K562 (cell line): Measurements from ENCODE around the gene JUN. TPM values are rescaled to one million over a fixed set of nuclear protein-coding genes. Genes with fewer than 3 reads are reported as not detected.

ENCODE experiments used
- ATAC-seq: fragments of 200-7000 bp; cut with Tn5 transposase; 3 replicates; pipeline ENCODE4 v1.9.1; 2020; ENCODE audit warnings: moderate library complexity
- BruUV-seq: library from RNA; stranded (reverse); fragments of 400-500 nt; replicated peaks from 2 replicates; lab custom pipeline; 2021; lab: Mats Ljungman, UMichigan
- CTCF ChIA-PET: fragments of 300-600 bp; formaldehyde crosslinking; extraction: SDS; loops from one replicate; lab custom pipeline; 2021; ENCODE audit warnings: low intra/inter-chr PET ratio; lab: Yijun Ruan, JAX
- POLR2A ChIA-PET: fragments of 300-600, 350-650 bp; sonication (Branson Sonifier 250); formaldehyde crosslinking; extraction: SDS; loops from one replicate; lab custom pipeline; 2021; ENCODE audit warnings: antibody characterized with exemption, inconsistent platforms; lab: Yijun Ruan, JAX
- DNase-seq, 4 experiments: peaks; one replicate each; pipeline versions ENCODE4 v3.0.0 to v3.0.0-alpha.2; 2011 to 2018; ENCODE audit warnings: low spot score in 3 of 4, mixed read lengths in 3 of 4; ENCODE audit errors: extremely low read depth in 1 of 4
- FAIRE-seq: peaks from 2 replicates; lab custom pipeline; 2011; peaks lifted over from hg19 to GRCh38; lab: Jason Lieb, UNC
- H2AFZ ChIP-seq: 2 replicates; pipeline ENCODE4 v1.6.0; 2011; ENCODE audit warnings: low read depth, low read length, control low read depth, inconsistent platforms
- H3K27ac ChIP-seq: fragments of 200-600 bp; 3 replicates; pipeline ENCODE4 v1.8.0; 2011; ENCODE audit warnings: low read depth, mild to moderate bottlenecking, control low read depth, inconsistent platforms, low read length, moderate library complexity, mixed read lengths; ENCODE audit errors: extremely low read depth
- H3K27me3 ChIP-seq, 2 experiments: fragments of 300-600 bp in 1 of 2; 2 replicates in 1 of 2; 3 replicates in 1 of 2; pipeline versions ENCODE4 v1.6.0 to v1.8.0; 2011; ENCODE audit warnings: inconsistent platforms in 2 of 2, low read length in 2 of 2, mild to moderate bottlenecking in 1 of 2, mixed read lengths in 1 of 2, moderate library complexity in 1 of 2; ENCODE audit not compliant: control insufficient read depth in 2 of 2, insufficient read depth in 2 of 2
- H3K36me3 ChIP-seq: fragments of 300-600 bp; 3 replicates; pipeline ENCODE4 v1.8.0; 2011; ENCODE audit warnings: mild to moderate bottlenecking, low read length, inconsistent platforms; ENCODE audit not compliant: control insufficient read depth, insufficient read depth
- H3K4me1 ChIP-seq, 2 experiments: fragments of 200-600 bp in 1 of 2; replicated peaks in 1 of 2; 2 replicates in 1 of 2; 3 replicates in 1 of 2; pipeline versions ENCODE4 v1.5.1 to v1.8.0; 2011; ENCODE audit warnings: inconsistent platforms in 2 of 2, low read length in 2 of 2, mild to moderate bottlenecking in 1 of 2, mixed read lengths in 1 of 2, moderate library complexity in 1 of 2; ENCODE audit not compliant: control insufficient read depth in 2 of 2, insufficient read depth in 2 of 2
- H3K4me2 ChIP-seq: 2 replicates; pipeline ENCODE4 v1.6.1; 2011; ENCODE audit warnings: low read length, control low read depth, inconsistent platforms, mixed read lengths; ENCODE audit not compliant: insufficient read depth
- H3K4me3 ChIP-seq: fragments of 200-600 bp; sonication (generic), shearing (Covaris generic); 2 replicates; pipeline ENCODE4 v1.5.1; 2016; ENCODE audit warnings: control low read depth, inconsistent platforms
- H3K79me2 ChIP-seq: fragments of 200-600 bp; 3 replicates; pipeline ENCODE4 v1.8.0; 2011; ENCODE audit warnings: low read length, inconsistent platforms; ENCODE audit not compliant: control insufficient read depth, insufficient read depth
- H3K9ac ChIP-seq, 2 experiments: 2 replicates each; pipeline versions ENCODE4 v1.6.0 to v1.6.1; 2011; ENCODE audit warnings: low read depth in 2 of 2, low read length in 2 of 2, control low read depth in 1 of 2, inconsistent platforms in 1 of 2, mild to moderate bottlenecking in 1 of 2, mixed read lengths in 1 of 2; ENCODE audit not compliant: insufficient read depth in 1 of 2
- H3K9me1 ChIP-seq: one replicate; pipeline ENCODE4 v1.6.0; 2011; ENCODE audit warnings: inconsistent platforms, mild to moderate bottlenecking, low read length, moderate library complexity; ENCODE audit not compliant: control insufficient read depth, insufficient read depth
- H3K9me3 ChIP-seq: replicated peaks from 2 replicates; pipeline ENCODE4 v1.5.1; 2011; ENCODE audit warnings: low read depth, low read length, inconsistent platforms; ENCODE audit not compliant: control insufficient read depth, insufficient read depth
- H4K20me1 ChIP-seq: replicated peaks from 2 replicates; pipeline ENCODE4 v1.6.1; 2011; ENCODE audit warnings: low read length, inconsistent platforms, mixed read lengths; ENCODE audit not compliant: control insufficient read depth, insufficient read depth
- CHD2 ChIP-seq: IDR thresholded peaks from 2 replicates; pipeline ENCODE4 v1.6.1; 2011; ENCODE audit warnings: low read depth, low read length
- POLR2A ChIP-seq: fragments of 450-650 bp; conservative IDR thresholded peaks from 2 replicates; pipeline ENCODE4 v1.6.1; 2016
- POLR2AphosphoS2 ChIP-seq: IDR thresholded peaks from 2 replicates; pipeline ENCODE4 v1.6.1; 2012; ENCODE audit warnings: low read length, improper control_type of control experiment
- PRMT5 ChIP-seq: sonication (generic); formaldehyde crosslinking; IDR thresholded peaks from 2 replicates; pipeline ENCODE4 v1.5.0; 2020; ENCODE audit warnings: missing genetic modification reagents
- SUPT5H ChIP-seq: fragments of 450-650 bp; IDR thresholded peaks from 2 replicates; pipeline ENCODE4 v1.6.1; 2016
- ZHX1 ChIP-seq: fragments of 150-350 bp; conservative IDR thresholded peaks from 2 replicates; pipeline ENCODE4 v1.6.1; 2014; ENCODE audit warnings: low read length
- ZNF282 ChIP-seq: sonication (generic); formaldehyde crosslinking; IDR thresholded peaks from 2 replicates; pipeline ENCODE4 v1.8.1; 2023; ENCODE audit warnings: missing genetic modification reagents
- in situ Hi-C: fragments of 300-500 bp; cut with MboI; formaldehyde crosslinking; loops from 4 replicates; pipeline ENCODE4 v1.15.0; 2018; ENCODE audit warnings: inconsistent platforms, mixed read lengths
- intact Hi-C: fragments of 100-400 bp; cut with micrococcal nuclease; formaldehyde crosslinking; loops from 2 replicates; pipeline ENCODE4 v1.14.2; 2022
- polyA plus RNA-seq, 8 experiments: library from polyadenylated mRNA; depleted of rRNA in 4 of 8; stranded (reverse) in 5 of 8; unstranded in 3 of 8; fragments of >200 nt; fragmentation: Nextera tagmentation in 2 of 8; fragmentation: Illumina TruSeq in 1 of 8; extraction: Ambion mirVana in 2 of 8; extraction: Trizol in 1 of 8; gene quantifications; 2 replicates each; pipeline versions ENCODE4 v1.2.1 to v1.2.3, GENCODE V29; 2011 to 2014; ENCODE audit warnings: inconsistent platforms in 1 of 8, missing spikeins in 1 of 8
- total RNA-seq, 7 experiments: library from RNA; depleted of rRNA in 6 of 7; stranded (reverse); fragments of >200 nt in 6 of 7; fragmentation: Illumina TruSeq in 2 of 7; extraction: Trizol in 2 of 7; gene quantifications; 2 replicates each; pipeline versions ENCODE4 v1.2.1 to v1.2.3, GENCODE V29; 2011 to 2021; ENCODE audit warnings: low replicate concordance in 1 of 7

JUN gene
- total and polyA plus RNA-seq, 9 of the 15 experiments (the other 6 are each of a cell fraction or from before 2014, with no cell fraction given) = 0.32 to 23.4 (median 4.0) TPM

GRCh38 chr1:58780411-58780810 is 3.4 kb downstream of the JUN start:
- POLR2A ChIA-PET = interaction anchor here (0.7 to 2.1 kb wide), 12 partner anchors 10 to 325 kb away, joined by 3 to 8 read pairs (median 4); no protein-coding TSS in a partner anchor
- in situ Hi-C loops = loop anchor here (10.0 kb wide), 2 partner anchors 104 to 504 kb away; no protein-coding TSS in a partner anchor

More at GRCh38 chr1:58780411-58780810, 3.4 kb downstream of the JUN start:
- H3K4me3 ChIP-seq = no peak overlapping the region
- H4K20me1 ChIP-seq = peaks cover 5% of the 10 kb centered on the region; the same call in 1 of the 2 replicates
- ATAC-seq (no peak), FAIRE-seq (no peak), DNase-seq (no peak)
- H3K79me2 ChIP-seq = peaks cover 21% of the 10 kb centered on the region
- 0 out of 2 replicates have a peak, but pooled peaks have one; percentile 18 for TF ChIP-seq POLR2AphosphoS2
- 0 out of 2 replicates have a peak, but pooled peaks have one; percentile 29 for TF ChIP-seq SUPT5H
- TF ChIP-seq POLR2A = peak; percentile 40; the same call in 1 of the 2 replicates
- no peak for TF ChIP-seq ZHX1
- TF ChIP-seq CHD2 = 0 out of 2 replicates have a peak, but pooled peaks have one; percentile 5
- TF ChIP-seq PRMT5 (CRISPR knock-in tag) = no peak
- TF ChIP-seq ZNF282 = 0 out of 2 replicates have a peak, but pooled peaks have one; percentile 12
- no peaks in the 10 kb centered on the region for H3K9me3 ChIP-seq
- no peaks in the 10 kb centered on the region for H3K9me1 ChIP-seq
- no peaks in the 10 kb centered on the region for H3K27me3 ChIP-seq
- BruUV-seq = no TSS peak
- intact Hi-C loops = loop anchor here (5.0 to 10.0 kb wide), 8 partner anchors 38 to 917 kb away; partner anchors contain the start of gene FGGY
- H3K36me3 ChIP-seq = no peaks in the 10 kb centered on the region
- no peak overlapping the region for H2AFZ ChIP-seq
- no peak overlapping the region for H3K27ac ChIP-seq
- H3K4me1 ChIP-seq = peaks cover 9 to 36% of the 10 kb centered on the region in 2 experiments; a peak in 4 of 5 replicates
- CTCF ChIA-PET = interaction anchor here (1.0 kb wide), 1 partner anchor 40 kb away, joined by 6 read pairs; no protein-coding TSS in a partner anchor
- H3K9ac ChIP-seq = no peak overlapping the region
- H3K4me2 ChIP-seq = no peak overlapping the region
